GM18505 (cell line): ENCODE data around the gene TEX2.

Source experiments
- ATAC-seq: cut with Tn5 transposase; IDR thresholded peaks from one replicate; pipeline ENCODE4 v1.9.1; 2021; ENCODE audit not compliant: unreplicated experiment
- POLR2A ChIP-seq: IDR thresholded peaks from 4 replicates; pipeline ENCODE4 v1.6.1; 2011; ENCODE audit warnings: borderline replicate concordance; ENCODE audit not compliant: insufficient read depth, insufficient read length; ENCODE audit errors: extremely low read depth

Gene TEX2

GRCh38 chr17:64129765-64130558, 133.1 kb downstream of the TEX2 start, which contains the start of gene ERN1:
Gene ERN1 (minus strand): TSS chr17:64130144. CDS start chr17:64130029, 115 bp downstream.
- peak; percentile 75 for ATAC-seq
- peak; percentile 99 for TF ChIP-seq POLR2A

GRCh38 chr17:64129515-64129764, 133.6 kb downstream of the TEX2 start:
- no peak for TF ChIP-seq POLR2A
- ATAC-seq = no peak

GRCh38 chr17:64128787-64129514, 134.1 kb downstream of the TEX2 start:
- ATAC-seq = no peak
- no peak for TF ChIP-seq POLR2A

- TF ChIP-seq POLR2A = no peak
- ATAC-seq = no peak
Measured at GRCh38 chr17:64126918-64127317, 136.1 kb downstream of the TEX2 start.

- TF ChIP-seq POLR2A = no peak
- no peak for ATAC-seq
Measured at GRCh38 chr17:64125937-64126336, 137.1 kb downstream of the TEX2 start.

GRCh38 chr17:64124609-64125008, 138.5 kb downstream of the TEX2 start:
- no peak for TF ChIP-seq POLR2A
- no peak for ATAC-seq

- ATAC-seq = no peak
- TF ChIP-seq POLR2A = no peak
Measured at GRCh38 chr17:64123114-64123513, 139.9 kb downstream of the TEX2 start.

- TF ChIP-seq POLR2A = peak; percentile 23
- peak; percentile 67 for ATAC-seq
Measured at GRCh38 chr17:64120972-64121786, 141.9 kb downstream of the TEX2 start.

GRCh38 chr17:64120159-64120810, 142.8 kb downstream of the TEX2 start:
- no peak for ATAC-seq
- no peak for TF ChIP-seq POLR2A

GRCh38 chr17:64117981-64118979, 144.8 kb downstream of the TEX2 start:
- no peak for ATAC-seq
- TF ChIP-seq POLR2A = no peak

GRCh38 chr17:64115822-64116534, 147.1 kb downstream of the TEX2 start:
- no peak for ATAC-seq
- no peak for TF ChIP-seq POLR2A
